H1 (cell line): Measurements from ENCODE around the gene GALNT4. TPM values are rescaled to one million over a fixed set of nuclear protein-coding genes. Genes with fewer than 3 reads are reported as not detected.

Experiments used
- CTCF ChIA-PET: fragments of 300-600 bp; sonication (Branson Sonifier 250); formaldehyde crosslinking; loops from one replicate; lab custom pipeline; 2021; ENCODE audit not compliant: partially characterized antibody; lab: Charles Lee
- POLR2A ChIA-PET: fragments of 300-600 bp; sonication (Branson Sonifier 250); formaldehyde crosslinking; loops from one replicate; lab custom pipeline; 2021; ENCODE audit warnings: inconsistent platforms; ENCODE audit not compliant: partially characterized antibody; lab: Charles Lee
- DNase-seq, 2 experiments: peaks; one replicate each; pipeline versions ENCODE4 v3.0.0 to v3.0.0-alpha.2; 2010 to 2022; ENCODE audit warnings: low spot score in 2 of 2, low read depth in 1 of 2, mixed read lengths in 1 of 2
- FAIRE-seq: peaks from 2 replicates; lab custom pipeline; 2011; peaks lifted over from hg19 to GRCh38; lab: Jason Lieb, UNC
- H2AFZ ChIP-seq: 2 replicates; pipeline ENCODE4 v1.8.1; 2012; ENCODE audit warnings: low read length, inconsistent platforms
- H2AK5ac ChIP-seq: 2 replicates; pipeline ENCODE4 v1.6.1; 2013; ENCODE audit warnings: low read depth, low read length
- H2BK120ac ChIP-seq: replicated peaks from 2 replicates; pipeline ENCODE3; 2013; ENCODE audit warnings: low read depth, low read length, inconsistent platforms
- H2BK12ac ChIP-seq: 2 replicates; pipeline ENCODE4 v1.6.1; 2013; ENCODE audit warnings: low read depth, low read length
- H2BK15ac ChIP-seq: 2 replicates; pipeline ENCODE4 v1.6.1; 2013; ENCODE audit warnings: low read length
- H2BK20ac ChIP-seq: 2 replicates; pipeline ENCODE4 v1.6.1; 2013; ENCODE audit warnings: low read length
- H2BK5ac ChIP-seq: 2 replicates; pipeline ENCODE4 v1.6.1; 2013; ENCODE audit warnings: low read depth, low read length
- H3K14ac ChIP-seq: 2 replicates; pipeline ENCODE4 v1.6.1; 2013; ENCODE audit warnings: inconsistent platforms; ENCODE audit not compliant: insufficient read length
- H3K18ac ChIP-seq: 2 replicates; pipeline ENCODE4 v1.6.1; 2013; ENCODE audit warnings: low read length; ENCODE audit errors: extremely low read depth
- H3K23ac ChIP-seq: 2 replicates; pipeline ENCODE4 v1.6.1; 2013; ENCODE audit warnings: inconsistent platforms; ENCODE audit not compliant: insufficient read length
- H3K23me2 ChIP-seq: 2 replicates; pipeline ENCODE4 v1.6.1; 2013; ENCODE audit warnings: low read depth, low read length
- H3K27ac ChIP-seq: 2 replicates; pipeline ENCODE4 v1.6.1; 2011; ENCODE audit warnings: low read depth, low read length, inconsistent platforms
- H3K27me3 ChIP-seq, 4 experiments: replicated peaks in 1 of 4; 1 replicate in 1 of 4; 2 replicates in 3 of 4; pipeline versions ENCODE4 v1.6.1 to v1.8.1; 2011 to 2013; ENCODE audit warnings: low read length in 3 of 4, mild to moderate bottlenecking in 3 of 4, inconsistent platforms in 2 of 4, mixed read lengths in 2 of 4, moderate library complexity in 1 of 4; ENCODE audit not compliant: control insufficient read depth in 3 of 4, insufficient read depth in 3 of 4; ENCODE audit errors: extremely low read depth in 1 of 4
- H3K36me3 ChIP-seq, 4 experiments: 2 replicates each; pipeline versions ENCODE4 v1.6.1 to v1.8.1; 2011 to 2013; ENCODE audit warnings: mild to moderate bottlenecking in 4 of 4, low read length in 3 of 4, moderate library complexity in 2 of 4, control low read depth in 1 of 4, inconsistent platforms in 1 of 4; ENCODE audit not compliant: insufficient read depth in 4 of 4, control insufficient read depth in 2 of 4
- H3K4ac ChIP-seq: replicated peaks from 2 replicates; pipeline ENCODE3; 2013; ENCODE audit warnings: low read length, low read depth, mixed read lengths, inconsistent platforms; ENCODE audit not compliant: insufficient read length
- H3K4me1 ChIP-seq, 4 experiments: replicated peaks in 1 of 4; 1 replicate in 1 of 4; 2 replicates in 3 of 4; pipeline versions ENCODE4 v1.6.1 to v1.8.1; 2011 to 2013; ENCODE audit warnings: low read length in 3 of 4, inconsistent platforms in 2 of 4, mixed read lengths in 1 of 4; ENCODE audit not compliant: insufficient read depth in 4 of 4, control insufficient read depth in 3 of 4
- H3K4me2 ChIP-seq, 2 experiments: 2 replicates each; pipeline versions ENCODE4 v1.6.1 to v1.8.1; 2011 to 2013; ENCODE audit warnings: low read depth in 2 of 2, low read length in 2 of 2, control low read depth in 1 of 2, inconsistent platforms in 1 of 2, mild to moderate bottlenecking in 1 of 2; ENCODE audit not compliant: insufficient read depth in 1 of 2
- H3K4me3 ChIP-seq, 4 experiments: fragments of 200-600, 300-600 bp in 1 of 4; sonication (generic), shearing (Covaris generic), sonication (Bioruptor Twin) in 1 of 4; 2 replicates each; pipeline versions ENCODE4 v1.5.1 to v1.8.1; 2011 to 2016; ENCODE audit warnings: low read length in 4 of 4, low read depth in 3 of 4, control low read depth in 2 of 4, inconsistent platforms in 2 of 4, mild to moderate bottlenecking in 2 of 4, mixed read lengths in 1 of 4, moderate library complexity in 1 of 4; ENCODE audit not compliant: insufficient read depth in 2 of 4; ENCODE audit errors: extremely low read depth in 1 of 4
- H3K56ac ChIP-seq: replicated peaks from 2 replicates; pipeline ENCODE3; 2013; ENCODE audit warnings: low read depth, mild to moderate bottlenecking, mixed read lengths, low read length, inconsistent platforms; ENCODE audit not compliant: insufficient read length
- H3K79me1 ChIP-seq: 2 replicates; pipeline ENCODE4 v1.6.1; 2013; ENCODE audit warnings: low read depth, low read length, control low read depth
- H3K79me2 ChIP-seq, 2 experiments: 2 replicates each; pipeline versions ENCODE4 v1.6.1 to v1.8.1; 2012 to 2013; ENCODE audit warnings: low read length in 2 of 2, mild to moderate bottlenecking in 2 of 2, inconsistent platforms in 1 of 2; ENCODE audit not compliant: insufficient read depth in 2 of 2, control insufficient read depth in 1 of 2
- H3K9ac ChIP-seq, 4 experiments: replicated peaks in 1 of 4; 1 replicate in 1 of 4; 2 replicates in 3 of 4; pipeline versions ENCODE4 v1.6.1 to v1.8.1; 2011 to 2013; ENCODE audit warnings: low read depth in 3 of 4, low read length in 3 of 4, control low read depth in 2 of 4, mild to moderate bottlenecking in 2 of 4, moderate library complexity in 2 of 4, inconsistent platforms in 1 of 4; ENCODE audit errors: extremely low read depth in 1 of 4
- H3K9me3 ChIP-seq, 2 experiments: 2 replicates each; pipeline versions ENCODE4 v1.6.1 to v1.8.1; 2012 to 2013; ENCODE audit warnings: mild to moderate bottlenecking in 2 of 2, moderate library complexity in 2 of 2, control low read depth in 1 of 2, inconsistent platforms in 1 of 2, low read depth in 1 of 2, low read length in 1 of 2, mixed read lengths in 1 of 2; ENCODE audit not compliant: insufficient read depth in 2 of 2
- H4K20me1 ChIP-seq, 2 experiments: replicated peaks in 1 of 2; 2 replicates each; pipeline versions ENCODE3 to v1.8.1; 2011 to 2013; ENCODE audit warnings: inconsistent platforms in 2 of 2, low read length in 2 of 2, mild to moderate bottlenecking in 1 of 2; ENCODE audit not compliant: insufficient read depth in 2 of 2, control insufficient read depth in 1 of 2
- H4K5ac ChIP-seq: 2 replicates; pipeline ENCODE4 v1.6.1; 2013; ENCODE audit warnings: low read length, low read depth, mixed read lengths, inconsistent platforms; ENCODE audit not compliant: insufficient read length
- H4K8ac ChIP-seq: 2 replicates; pipeline ENCODE4 v1.8.0; 2013; ENCODE audit warnings: mild to moderate bottlenecking, moderate library complexity, low read length, inconsistent platforms; ENCODE audit not compliant: insufficient read depth; ENCODE audit errors: extremely low read depth
- H4K91ac ChIP-seq: replicated peaks from 2 replicates; pipeline ENCODE3; 2013; ENCODE audit warnings: low read length, mixed read lengths, inconsistent platforms; ENCODE audit not compliant: insufficient read length
- ATF3 ChIP-seq: IDR thresholded peaks from 2 replicates; pipeline ENCODE4 v1.6.1; 2011; ENCODE audit warnings: low read depth, mild to moderate bottlenecking, low read length; ENCODE audit not compliant: insufficient read depth
- CEBPB ChIP-seq: IDR thresholded peaks from 2 replicates; pipeline ENCODE4 v1.6.1; 2012; ENCODE audit warnings: low read depth, low read length
- CTCF ChIP-seq, 3 experiments: IDR thresholded peaks; 1 replicate in 2 of 3; 2 replicates in 1 of 3; pipeline versions ENCODE4 v1.5.1 to v1.6.1; 2011; ENCODE audit warnings: low read length in 3 of 3, mild to moderate bottlenecking in 3 of 3, inconsistent platforms in 2 of 3, low read depth in 1 of 3, moderate library complexity in 1 of 3; ENCODE audit not compliant: insufficient read depth in 1 of 3; ENCODE audit errors: control extremely low read depth in 1 of 3
- EZH2 ChIP-seq: fragments of 200-600 bp; sonication (generic); IDR thresholded peaks from 2 replicates; pipeline ENCODE4 v1.7.1; 2012; ENCODE audit warnings: low read depth, mild to moderate bottlenecking, moderate library complexity, low read length, inconsistent platforms; ENCODE audit not compliant: severe bottlenecking
- GTF2F1 ChIP-seq: IDR thresholded peaks from 2 replicates; pipeline ENCODE4 v1.6.1; 2012; ENCODE audit warnings: low read depth, low read length, improper control_type of control experiment, borderline replicate concordance
- KDM1A ChIP-seq: fragments of 200-600, 300-600 bp; sonication (generic); IDR thresholded peaks from 2 replicates; pipeline ENCODE4 v1.7.1; 2016; ENCODE audit warnings: mild to moderate bottlenecking, low read length, borderline replicate concordance
- NANOG ChIP-seq: IDR thresholded peaks from 2 replicates; pipeline ENCODE4 v1.6.1; 2011; ENCODE audit warnings: low read length, low read depth, mild to moderate bottlenecking, inconsistent platforms; ENCODE audit not compliant: insufficient read depth, poor library complexity, severe bottlenecking
- POLR2A ChIP-seq, 2 experiments: IDR thresholded peaks; 1 replicate in 1 of 2; 2 replicates in 1 of 2; pipeline ENCODE4 v1.6.1; 2011; ENCODE audit warnings: low read depth in 2 of 2, low read length in 2 of 2, mild to moderate bottlenecking in 2 of 2; ENCODE audit errors: control extremely low read depth in 1 of 2
- SIRT6 ChIP-seq: IDR thresholded peaks from one replicate; pipeline ENCODE4 v1.7.1; 2012; ENCODE audit warnings: low read length, inconsistent platforms
- SP1 ChIP-seq: IDR thresholded peaks from 2 replicates; pipeline ENCODE4 v1.6.1; 2011; ENCODE audit warnings: low read depth, low read length
- WGBS, 2 experiments: shearing (Covaris generic) in 1 of 2; methylation state at CpG; one replicate each; pipeline versions ENCODE4 v1.1.6 to v1.1.7; 2013 to 2015; ENCODE audit warnings: low lambda C conversion rate in 2 of 2, mixed read lengths in 2 of 2, inconsistent platforms in 1 of 2, low coverage in 1 of 2, missing lambda C conversion rate in 1 of 2; ENCODE audit not compliant: insufficient replicate concordance in 2 of 2, insufficient coverage in 1 of 2, insufficient read length in 1 of 2; ENCODE audit errors: extremely low coverage in 1 of 2, missing lambda C conversion rate in 1 of 2; 5-methylcytosine and 5-hydroxymethylcytosine counted together
- polyA plus RNA-seq, 7 experiments: library from polyadenylated mRNA; depleted of rRNA in 3 of 7; stranded (reverse) in 5 of 7; unstranded in 2 of 7; fragments of >200 nt in 5 of 7; fragments of 200-250 nt in 2 of 7; gene quantifications; 1 replicate in 5 of 7; 2 replicates in 1 of 7; 4 replicates in 1 of 7; pipeline versions ENCODE4 v1.2.1 to v1.2.3, GENCODE V29; 2011 to 2013; ENCODE audit warnings: missing spikeins in 2 of 7, mixed read lengths in 2 of 7
- total RNA-seq: library from RNA; stranded (reverse); fragmentation: NEBNext Ultra II Directional; extraction: Animal tissue kit (Norgen Biotek cat#: 25700); gene quantifications from 2 replicates; pipeline ENCODE4 v1.2.1, GENCODE V29; 2021

GALNT4 gene
- total and polyA plus RNA-seq, 2 of the 8 experiments (the other 6 are each of a cell fraction or from before 2014, with no cell fraction given), result 0.45 to 3.3 TPM

GRCh38 chr12:89506050-89506449 lies 18.5 kb downstream of the GALNT4 start:
- no peak for FAIRE-seq
- Histone ChIP-seq H3K9me3 (peaks cover 0 to 4% of the 10 kb centered on the region in 2 experiments; a peak in 2 of 4 replicates), H4K20me1 (no peaks in the 10 kb centered on the region), H3K4me3 (no peak overlapping the region), H4K5ac (no peak overlapping the region), H2BK120ac (no peak overlapping the region), H3K23ac (no peak overlapping the region), H3K79me2 (no peaks in the 10 kb centered on the region), H3K27ac (no peak overlapping the region), H2BK5ac (no peak overlapping the region), H3K79me1 (no peaks in the 10 kb centered on the region), H3K56ac (no peak overlapping the region), H2BK12ac (no peak overlapping the region), H3K36me3 (no peaks in the 10 kb centered on the region), H2AK5ac (no peak overlapping the region), H3K14ac (no peak overlapping the region), H3K18ac (no peak overlapping the region), H3K4me2 (no peak overlapping the region), H2AFZ (no peak overlapping the region), H2BK20ac (no peak overlapping the region), H3K27me3 (no peaks in the 10 kb centered on the region), H3K4ac (no peak overlapping the region), H3K9ac (no peak overlapping the region), H4K8ac (no peak overlapping the region), H2BK15ac (no peak overlapping the region), H3K23me2 (no peaks in the 10 kb centered on the region), H3K4me1 (no peaks in the 10 kb centered on the region), H4K91ac (no peak overlapping the region)
- TF ChIP-seq EZH2, result no peak
- TF ChIP-seq CEBPB, result no peak
- no peak for TF ChIP-seq NANOG
- TF ChIP-seq GTF2F1, result no peak
- no peak for TF ChIP-seq SIRT6
- TF ChIP-seq SP1, result no peak
- TF ChIP-seq KDM1A, result no peak
- TF ChIP-seq ATF3, result no peak
- no peak for TF ChIP-seq POLR2A (IDR thresholded peaks at IDR 0.05; ENCODE audit: control extremely low read depth in 1 of 2, low read depth in 2 of 2, low read length in 2 of 2)
- TF ChIP-seq CTCF (IDR thresholded peaks at IDR 0.05; ENCODE audit: control extremely low read depth in 1 of 3, insufficient read depth in 1 of 3, low read depth in 1 of 3, low read length in 3 of 3), result no peak
- CTCF ChIA-PET, result interaction anchor here (0.9 to 1.2 kb wide), 2 partner anchors 17 to 487 kb away, joined by 3 to 4 read pairs; no protein-coding TSS in a partner anchor
- 0% methylated on average over 1 of the region's 1 CpG; no CpG with 5 or more reads in 1 of the 2 experiments for WGBS, 2 experiments
- DNase-seq, result no peak
- POLR2A ChIA-PET, result no interaction called here
